IMR-90 (cell line): ENCODE results near the gene MT1E. TPM values are rescaled to one million over a fixed set of nuclear protein-coding genes. Genes with fewer than 3 reads are reported as not detected.

Source experiments
- ATAC-seq: fragments of 200-7000 bp; cut with Tn5 transposase; 2 replicates; pipeline ENCODE4 v1.9.1; 2020; ENCODE audit warnings: low read depth, mild to moderate bottlenecking, moderate library complexity
- BruUV-seq: library from RNA; stranded (reverse); fragments of 400-500 nt; replicated peaks from 2 replicates; lab custom pipeline; 2021; lab: Mats Ljungman, UMichigan
- CTCF ChIA-PET: fragments of 300-600 bp; formaldehyde crosslinking; extraction: SDS; loops from one replicate; lab custom pipeline; 2021; ENCODE audit warnings: antibody characterized with exemption; lab: Yijun Ruan, JAX
- POLR2A ChIA-PET: fragments of 300-600 bp; sonication (Branson Sonifier 250); formaldehyde crosslinking; loops from one replicate; lab custom pipeline; 2022; ENCODE audit warnings: antibody characterized with exemption; ENCODE audit not compliant: unreplicated experiment; lab: Charles Lee
- DNase-seq: peaks from one replicate; pipeline ENCODE4 v3.0.0; 2013
- H2AFZ ChIP-seq: replicated peaks from 2 replicates; pipeline ENCODE3; 2013; ENCODE audit warnings: low read length, mild to moderate bottlenecking; ENCODE audit not compliant: poor library complexity
- H2AK5ac ChIP-seq: 2 replicates; pipeline ENCODE4 v1.6.1; 2013; ENCODE audit warnings: low read depth, low read length, inconsistent platforms
- H2AK9ac ChIP-seq: replicated peaks from 2 replicates; pipeline ENCODE3; 2013; ENCODE audit warnings: mild to moderate bottlenecking, low read depth, low read length, moderate library complexity; ENCODE audit not compliant: poor library complexity
- H2BK120ac ChIP-seq: 2 replicates; pipeline ENCODE4 v1.6.1; 2013; ENCODE audit warnings: low read depth, low read length, inconsistent platforms
- H2BK15ac ChIP-seq: 3 replicates; pipeline ENCODE4 v1.6.1; 2013; ENCODE audit warnings: low read depth, low read length, inconsistent platforms
- H2BK20ac ChIP-seq: 2 replicates; pipeline ENCODE4 v1.6.1; 2013; ENCODE audit warnings: low read depth, mild to moderate bottlenecking, inconsistent platforms, low read length, moderate library complexity
- H2BK5ac ChIP-seq: 2 replicates; pipeline ENCODE4 v1.6.1; 2013; ENCODE audit warnings: mild to moderate bottlenecking, low read depth, low read length, inconsistent platforms; ENCODE audit not compliant: poor library complexity, severe bottlenecking
- H3K14ac ChIP-seq: replicated peaks from 2 replicates; pipeline ENCODE4 v1.6.1; 2013; ENCODE audit warnings: low read depth, low read length, inconsistent platforms
- H3K18ac ChIP-seq: 2 replicates; pipeline ENCODE4 v1.6.1; 2013; ENCODE audit warnings: low read depth, low read length, control low read depth
- H3K23ac ChIP-seq: 2 replicates; pipeline ENCODE4 v1.6.1; 2013; ENCODE audit warnings: low read depth, low read length, inconsistent platforms
- H3K27ac ChIP-seq: 2 replicates; pipeline ENCODE4 v1.5.1; 2013; ENCODE audit warnings: mild to moderate bottlenecking, control low read depth, low read length; ENCODE audit not compliant: insufficient read depth
- H3K27me3 ChIP-seq: 2 replicates; pipeline ENCODE4 v1.6.1; 2013; ENCODE audit warnings: low read length; ENCODE audit not compliant: control insufficient read depth, insufficient read depth
- H3K36me3 ChIP-seq: 2 replicates; pipeline ENCODE4 v1.6.1; 2013; ENCODE audit warnings: low read length, mixed read lengths; ENCODE audit not compliant: control insufficient read depth, insufficient read depth
- H3K4ac ChIP-seq: 2 replicates; pipeline ENCODE4 v1.6.1; 2013; ENCODE audit warnings: low read depth, low read length, inconsistent platforms
- H3K4me1 ChIP-seq: 2 replicates; pipeline ENCODE4 v1.6.1; 2013; ENCODE audit warnings: low read length, mixed read lengths; ENCODE audit not compliant: control insufficient read depth, insufficient read depth
- H3K4me2 ChIP-seq: 2 replicates; pipeline ENCODE4 v1.6.1; 2013; ENCODE audit warnings: low read depth, mild to moderate bottlenecking, control low read depth, low read length, moderate library complexity
- H3K4me3 ChIP-seq: 2 replicates; pipeline ENCODE4 v1.5.1; 2013; ENCODE audit warnings: low read depth, mild to moderate bottlenecking, control low read depth, low read length, moderate library complexity; ENCODE audit not compliant: insufficient read depth
- H3K56ac ChIP-seq: 2 replicates; pipeline ENCODE4 v1.6.1; 2013; ENCODE audit warnings: low read length, inconsistent platforms; ENCODE audit not compliant: insufficient read depth; ENCODE audit errors: extremely low read depth
- H3K79me1 ChIP-seq, 2 experiments: 2 replicates each; pipeline ENCODE4 v1.6.1; 2013; ENCODE audit warnings: low read length in 2 of 2, inconsistent platforms in 1 of 2, low read depth in 1 of 2
- H3K9ac ChIP-seq: 2 replicates; pipeline ENCODE4 v1.6.1; 2013; ENCODE audit warnings: low read depth, low read length, control low read depth
- H3K9me1 ChIP-seq: 2 replicates; pipeline ENCODE4 v1.6.1; 2013; ENCODE audit warnings: low read length, inconsistent platforms; ENCODE audit not compliant: insufficient read depth
- H3K9me3 ChIP-seq: 2 replicates; pipeline ENCODE4 v1.6.1; 2013; ENCODE audit warnings: low read length; ENCODE audit not compliant: control insufficient read depth, insufficient read depth
- H4K20me1 ChIP-seq: 2 replicates; pipeline ENCODE4 v1.6.1; 2013; ENCODE audit warnings: low read length, inconsistent platforms; ENCODE audit not compliant: insufficient read depth
- H4K5ac ChIP-seq: 2 replicates; pipeline ENCODE4 v1.6.1; 2013; ENCODE audit warnings: mild to moderate bottlenecking, low read depth, low read length, control low read depth
- H4K8ac ChIP-seq, 2 experiments: 2 replicates each; pipeline ENCODE4 v1.6.1; 2013; ENCODE audit warnings: low read depth in 2 of 2, low read length in 2 of 2, control low read depth in 1 of 2, inconsistent platforms in 1 of 2
- H4K91ac ChIP-seq: 2 replicates; pipeline ENCODE4 v1.6.1; 2013; ENCODE audit warnings: low read depth, low read length, inconsistent platforms; ENCODE audit not compliant: insufficient read depth
- BHLHE40 ChIP-seq: fragments of 150-350 bp; IDR thresholded peaks from 2 replicates; pipeline ENCODE4 v1.6.1; 2016; ENCODE audit warnings: mild to moderate bottlenecking, low read depth, low read length
- CEBPB ChIP-seq: IDR thresholded peaks from 2 replicates; pipeline ENCODE4 v1.6.1; 2012; ENCODE audit warnings: low read depth, low read length, improper control_type of control experiment
- CHD1 ChIP-seq: IDR thresholded peaks from 2 replicates; pipeline ENCODE4 v1.6.1; 2012; ENCODE audit warnings: low read depth, low read length, improper control_type of control experiment
- CTCF ChIP-seq: conservative IDR thresholded peaks from 2 replicates; pipeline ENCODE4 v1.5.1; 2012; ENCODE audit warnings: mild to moderate bottlenecking, low read depth, low read length, improper control_type of control experiment
- ELK1 ChIP-seq: fragments of 150-350 bp; IDR thresholded peaks from 2 replicates; pipeline ENCODE4 v1.6.1; 2016; ENCODE audit warnings: low read depth, mild to moderate bottlenecking, low read length, moderate library complexity, borderline replicate concordance
- FOS ChIP-seq: fragments of 150-350 bp; IDR thresholded peaks from 2 replicates; pipeline ENCODE4 v1.6.1; 2016; ENCODE audit warnings: low read depth, low read length
- MAFK ChIP-seq: IDR thresholded peaks from 2 replicates; pipeline ENCODE4 v1.6.1; 2012; ENCODE audit warnings: low read depth, low read length, improper control_type of control experiment
- MAZ ChIP-seq: IDR thresholded peaks from 2 replicates; pipeline ENCODE4 v1.6.1; 2012; ENCODE audit warnings: low read depth, mild to moderate bottlenecking, low read length, improper control_type of control experiment, moderate library complexity, borderline replicate concordance
- MXI1 ChIP-seq: IDR thresholded peaks from 2 replicates; pipeline ENCODE4 v1.6.1; 2012; ENCODE audit warnings: low read depth, mild to moderate bottlenecking, low read length, moderate library complexity, borderline replicate concordance
- NFE2L2 ChIP-seq: fragments of 150-350 bp; IDR thresholded peaks from 2 replicates; pipeline ENCODE4 v1.6.1; 2016; ENCODE audit warnings: low read depth, mild to moderate bottlenecking, low read length
- POLR2A ChIP-seq: IDR thresholded peaks from 2 replicates; pipeline ENCODE4 v1.6.1; 2012; ENCODE audit warnings: mild to moderate bottlenecking, low read depth, low read length
- RAD21 ChIP-seq: IDR thresholded peaks from 2 replicates; pipeline ENCODE4 v1.6.1; 2012; ENCODE audit warnings: low read length, improper control_type of control experiment
- RCOR1 ChIP-seq: IDR thresholded peaks from 2 replicates; pipeline ENCODE4 v1.6.1; 2012; ENCODE audit warnings: mild to moderate bottlenecking, low read length, improper control_type of control experiment; ENCODE audit not compliant: insufficient replicate concordance
- RFX5 ChIP-seq: IDR thresholded peaks from 2 replicates; pipeline ENCODE4 v1.8.0; 2012; ENCODE audit warnings: low read depth, mild to moderate bottlenecking, low read length, moderate library complexity
- SMC3 ChIP-seq: fragments of 150-350 bp; IDR thresholded peaks from 2 replicates; pipeline ENCODE4 v1.6.1; 2016; ENCODE audit warnings: low read depth, mild to moderate bottlenecking, antibody characterized with exemption, low read length, moderate library complexity
- USF2 ChIP-seq: fragments of 150-350 bp; IDR thresholded peaks from 2 replicates; pipeline ENCODE4 v1.6.1; 2017; ENCODE audit warnings: mild to moderate bottlenecking, antibody characterized with exemption, low read length, low read depth
- WGBS, 2 experiments: methylation state at CpG; one replicate each; pipeline versions ENCODE4 v1.1.5 to v1.1.7; 2013; ENCODE audit warnings: missing lambda C conversion rate in 2 of 2; ENCODE audit not compliant: insufficient read length in 1 of 2; ENCODE audit errors: extremely low coverage in 2 of 2; 5-methylcytosine and 5-hydroxymethylcytosine counted together
- dilution Hi-C: fragments of 300-500 bp; cut with HindIII; formaldehyde crosslinking; loops from one replicate; pipeline ENCODE4 v1.14.3; 2018; ENCODE audit warnings: low sequenced_read_pairs; ENCODE audit not compliant: unreplicated experiment
- in situ Hi-C: fragments of 300-500 bp; cut with MboI; formaldehyde crosslinking; loops from 3 replicates; pipeline ENCODE4 v1.14.3; 2019; ENCODE audit warnings: low sequenced_read_pairs, inconsistent platforms, mixed read lengths
- intact Hi-C: fragments of 100-400 bp; cut with micrococcal nuclease; formaldehyde crosslinking; loops from 2 replicates; pipeline ENCODE4 v1.10.0; 2022
- polyA plus RNA-seq, 3 experiments: library from polyadenylated mRNA; depleted of rRNA; stranded (reverse); fragments of >200 nt; gene quantifications; 2 replicates each; pipeline ENCODE4 v1.2.3, GENCODE V29; 2012; ENCODE audit warnings: low replicate concordance in 1 of 3
- total RNA-seq: library from RNA; depleted of rRNA; stranded (reverse); fragments of >200 nt; gene quantifications from 2 replicates; pipeline ENCODE4 v1.2.3, GENCODE V29; 2012

Gene MT1E
- total and polyA plus RNA-seq, 2 of the 4 experiments (the other 2 are of a cell fraction): 137 to 821 TPM

GRCh38 chr16:56601325-56601724 lies 24.3 kb upstream of the MT1E start:
- Histone ChIP-seq H3K4me2 (no peak overlapping the region), H2BK15ac (no peak overlapping the region), H3K9ac (no peak overlapping the region), H3K14ac (no peak overlapping the region), H4K91ac (no peak overlapping the region), H3K18ac (no peak overlapping the region), H3K4ac (no peak overlapping the region), H3K4me1 (peaks cover 4% of the 10 kb centered on the region), H4K5ac (no peak overlapping the region), H2AK9ac (no peak overlapping the region), H3K56ac (no peak overlapping the region), H3K79me1 (peaks cover 0 to 6% of the 10 kb centered on the region in 2 experiments; a peak in 1 of 4 replicates), H3K27ac (no peak overlapping the region), H3K4me3 (no peak overlapping the region), H2AK5ac (peak overlapping the region; percentile 25; the same call in 1 of the 2 replicates), H2BK120ac (0 out of 2 replicates have a peak overlapping the region, but pooled peaks have one; percentile 5), H3K36me3 (no peaks in the 10 kb centered on the region), H3K9me1 (peaks cover 15% of the 10 kb centered on the region), H2AFZ (no peak overlapping the region), H3K23ac (no peak overlapping the region), H3K27me3 (no peaks in the 10 kb centered on the region), H2BK20ac (no peak overlapping the region), H4K8ac (no peak overlapping the region), H2BK5ac (no peak overlapping the region), H4K20me1 (peaks cover 4% of the 10 kb centered on the region), H3K9me3 (no peaks in the 10 kb centered on the region)
- in situ Hi-C loops (loop anchor here (5.0 kb wide), 1 partner anchor 89 kb away; no protein-coding TSS in a partner anchor), intact Hi-C loops (loop anchor here (2.0 to 10.0 kb wide), 3 partner anchors 101 to 247 kb away; no protein-coding TSS in a partner anchor), dilution Hi-C loops (no loop called here)
- BruUV-seq: no TSS peak
- DNase-seq: no peak
- POLR2A ChIA-PET: no interaction called here
- no peak for TF ChIP-seq MAFK
- TF ChIP-seq NFE2L2: no peak
- no peak for TF ChIP-seq FOS
- TF ChIP-seq ELK1: no peak
- no peak for TF ChIP-seq CEBPB
- no peak for TF ChIP-seq BHLHE40
- TF ChIP-seq POLR2A: no peak
- TF ChIP-seq RFX5: no peak
- no peak for TF ChIP-seq CHD1
- TF ChIP-seq MAZ: no peak
- TF ChIP-seq RAD21: no peak
- TF ChIP-seq RCOR1: no peak
- no peak for TF ChIP-seq CTCF
- no peak for TF ChIP-seq SMC3
- no peak for TF ChIP-seq USF2
- no peak for TF ChIP-seq MXI1
- WGBS, 2 experiments: no CpG with 5 or more reads among the region's 9 CpGs
- CTCF ChIA-PET: interaction anchor here (1.0 to 1.5 kb wide), 6 partner anchors 9 to 101 kb away, joined by 4 to 9 read pairs (median 4); no protein-coding TSS in a partner anchor
- no peak for ATAC-seq
